Measurements from ENCODE around the gene CORO1C. TPM values are rescaled to one million over a fixed set of nuclear protein-coding genes. Genes with fewer than 3 reads are reported as not detected.

Gene CORO1C
- polyA plus RNA-seq, 1 experiment = 532 TPM

DNA sequence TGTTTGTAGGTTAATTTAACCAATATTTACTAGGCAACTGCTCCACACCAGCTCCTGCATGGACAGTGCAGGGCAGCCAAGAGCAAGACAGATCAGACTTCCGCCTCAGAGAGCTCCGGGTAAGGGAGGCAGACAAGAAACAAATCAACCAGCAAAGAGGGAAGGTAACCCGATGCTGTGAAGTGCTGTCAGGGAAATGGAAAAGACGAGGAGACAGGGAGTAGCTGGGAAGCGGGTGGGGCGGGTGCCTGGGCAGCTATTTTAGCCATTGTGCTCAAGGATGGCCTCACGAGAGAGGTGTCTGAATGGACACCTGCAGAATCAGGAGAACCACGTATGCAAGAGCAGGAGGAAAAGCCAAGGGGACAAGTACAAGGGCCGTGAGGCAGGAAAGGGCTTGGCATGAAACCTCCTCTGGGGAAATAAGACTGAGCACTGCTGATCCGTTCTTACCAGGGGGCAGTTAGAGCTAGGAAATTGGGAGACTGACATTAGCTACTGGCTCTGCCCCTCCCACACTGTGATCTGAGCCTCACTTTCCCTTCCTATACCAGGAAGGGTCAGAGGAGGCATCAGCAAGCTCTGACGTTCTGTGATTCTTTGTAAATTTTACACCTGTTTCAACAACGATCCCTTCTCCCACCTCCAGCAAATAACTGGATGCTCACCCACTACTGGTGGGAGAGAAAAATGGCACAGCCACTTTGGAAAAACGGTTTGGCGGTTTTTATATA is 126.9 kb downstream of the CORO1C start:
- TF ChIP-seq, protein P1, sequence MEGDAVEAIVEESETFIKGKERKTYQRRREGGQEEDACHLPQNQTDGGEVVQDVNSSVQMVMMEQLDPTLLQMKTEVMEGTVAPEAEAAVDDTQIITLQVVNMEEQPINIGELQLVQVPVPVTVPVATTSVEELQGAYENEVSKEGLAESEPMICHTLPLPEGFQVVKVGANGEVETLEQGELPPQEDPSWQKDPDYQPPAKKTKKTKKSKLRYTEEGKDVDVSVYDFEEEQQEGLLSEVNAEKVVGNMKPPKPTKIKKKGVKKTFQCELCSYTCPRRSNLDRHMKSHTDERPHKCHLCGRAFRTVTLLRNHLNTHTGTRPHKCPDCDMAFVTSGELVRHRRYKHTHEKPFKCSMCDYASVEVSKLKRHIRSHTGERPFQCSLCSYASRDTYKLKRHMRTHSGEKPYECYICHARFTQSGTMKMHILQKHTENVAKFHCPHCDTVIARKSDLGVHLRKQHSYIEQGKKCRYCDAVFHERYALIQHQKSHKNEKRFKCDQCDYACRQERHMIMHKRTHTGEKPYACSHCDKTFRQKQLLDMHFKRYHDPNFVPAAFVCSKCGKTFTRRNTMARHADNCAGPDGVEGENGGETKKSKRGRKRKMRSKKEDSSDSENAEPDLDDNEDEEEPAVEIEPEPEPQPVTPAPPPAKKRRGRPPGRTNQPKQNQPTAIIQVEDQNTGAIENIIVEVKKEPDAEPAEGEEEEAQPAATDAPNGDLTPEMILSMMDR (IDR thresholded peaks at IDR 0.05; ENCODE audit: insufficient read depth, low read depth, low read length) = no peak
- Histone ChIP-seq H3K4me3 (ENCODE audit: low read depth, low read length) (no peak overlapping the region), H3K27me3 (ENCODE audit: control insufficient read depth, insufficient read depth, low read length) (peaks cover 2% of the 10 kb centered on the region; the same call in 1 of the 2 replicates), H3K36me3 (ENCODE audit: control insufficient read depth, insufficient read depth, low read length) (no peaks in the 10 kb centered on the region)
- no peak for DNase-seq (ENCODE audit: low read depth)
- CTCF ChIA-PET = interaction anchor here (1.0 kb wide), 1 partner anchor 40 kb away, joined by 3 read pairs; no protein-coding TSS in a partner anchor
- POLR2A ChIA-PET = no interaction called here

DNA sequence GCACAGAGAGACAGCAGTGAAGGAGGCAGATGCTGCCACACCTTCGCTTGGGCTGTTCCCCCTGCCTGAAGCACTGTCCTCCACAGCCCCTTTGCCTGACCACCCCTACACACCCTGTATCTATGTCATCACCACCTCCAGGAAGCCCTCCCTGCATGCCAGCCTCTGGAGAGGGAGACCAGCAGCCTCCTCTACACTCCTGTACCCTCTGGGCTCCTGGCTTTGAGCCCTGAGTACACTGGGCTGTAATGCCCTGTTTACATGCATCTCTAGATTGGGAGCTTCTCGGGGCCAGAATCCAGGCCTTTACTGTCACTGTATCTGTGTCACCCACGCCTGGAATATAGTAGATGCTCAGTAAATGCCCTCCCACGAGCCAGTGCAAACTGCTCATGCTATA is 127.6 kb downstream of the CORO1C start:
- DNase-seq (ENCODE audit: low read depth) = no peak
- Histone ChIP-seq H3K4me3 (ENCODE audit: low read depth, low read length) (no peak overlapping the region), H3K27me3 (ENCODE audit: control insufficient read depth, insufficient read depth, low read length) (peaks cover 2% of the 10 kb centered on the region; the same call in 1 of the 2 replicates), H3K36me3 (ENCODE audit: control insufficient read depth, insufficient read depth, low read length) (no peaks in the 10 kb centered on the region)
- TF ChIP-seq, protein P1 (IDR thresholded peaks at IDR 0.05; ENCODE audit: insufficient read depth, low read depth, low read length) = no peak
- ChIA-PET POLR2A (no interaction called here), CTCF (no interaction called here)

DNA sequence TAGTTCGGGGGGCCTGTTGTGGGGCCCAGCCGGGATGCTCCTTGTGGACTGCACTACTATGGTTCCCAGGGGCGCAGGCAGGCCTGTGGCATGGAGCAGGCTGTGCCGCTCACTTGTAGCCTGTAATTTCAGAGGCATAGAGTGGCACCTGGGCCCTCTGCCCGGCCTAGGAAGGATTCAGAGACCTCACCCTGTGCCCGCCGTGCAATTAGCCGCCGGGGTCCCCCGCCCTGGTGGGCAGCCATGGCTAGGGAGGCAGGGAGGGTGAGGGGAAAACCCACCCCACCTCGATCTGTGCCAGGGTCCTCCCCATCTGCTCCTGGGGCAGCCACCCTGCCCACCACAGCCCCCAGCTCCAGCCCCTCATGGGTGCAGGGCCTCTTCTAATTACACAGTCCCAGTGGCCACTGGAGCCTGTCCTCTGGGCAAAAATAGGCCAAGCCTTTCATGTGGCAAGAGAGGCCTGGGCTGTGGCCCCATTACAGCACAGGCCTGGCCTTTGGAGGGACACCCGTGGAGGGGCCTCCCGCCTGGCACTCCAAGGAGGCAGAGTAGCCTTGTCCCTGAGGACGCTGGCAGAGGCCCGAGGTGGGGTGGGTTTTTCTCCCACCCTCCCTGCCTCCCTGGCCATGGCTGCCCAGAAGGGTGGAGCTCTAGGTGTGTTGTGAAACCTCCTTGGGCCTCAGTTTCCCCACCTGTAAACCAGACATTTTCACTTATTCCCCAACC is 128.2 kb downstream of the CORO1C start:
- Histone ChIP-seq H3K27me3 (ENCODE audit: control insufficient read depth, insufficient read depth, low read length) (peaks cover 2% of the 10 kb centered on the region; the same call in 1 of the 2 replicates), H3K36me3 (ENCODE audit: control insufficient read depth, insufficient read depth, low read length) (no peaks in the 10 kb centered on the region), H3K4me3 (ENCODE audit: low read depth, low read length) (no peak overlapping the region)
- CTCF ChIA-PET = interaction anchor here (0.5 kb wide), 1 partner anchor 15 kb away, joined by 3 read pairs; no protein-coding TSS in a partner anchor
- TF ChIP-seq, protein P1 (IDR thresholded peaks at IDR 0.05; ENCODE audit: insufficient read depth, low read depth, low read length) = no peak
- no peak for DNase-seq (ENCODE audit: low read depth)
- POLR2A ChIA-PET = no interaction called here

DNA sequence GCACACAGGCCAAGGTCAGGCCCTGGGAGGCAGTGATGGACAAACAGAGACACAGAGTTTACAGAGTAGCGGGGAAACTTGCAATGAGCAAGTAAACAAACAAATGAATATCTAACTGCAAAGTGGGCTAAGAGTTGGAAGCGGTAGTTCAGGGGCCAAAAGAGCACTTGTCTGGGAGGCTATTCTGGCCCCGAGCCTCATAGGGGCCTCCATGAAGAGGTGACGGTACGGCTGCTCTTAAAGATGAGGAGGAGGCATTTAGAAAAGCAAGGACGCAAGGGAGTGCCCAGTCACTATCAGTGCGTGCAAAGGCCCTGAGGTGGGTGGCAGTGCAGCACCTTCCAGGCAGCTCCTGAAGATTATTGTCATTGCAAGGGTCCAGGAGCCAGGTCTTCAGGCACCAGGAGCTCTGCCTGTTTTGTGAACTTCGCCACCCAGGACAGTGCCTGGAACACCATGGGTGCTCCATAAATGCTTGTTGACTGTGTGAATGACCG is 129.1 kb downstream of the CORO1C start:
- H3K27me3 ChIP-seq (ENCODE audit: control insufficient read depth, insufficient read depth, low read length) = peaks cover 2% of the 10 kb centered on the region; the same call in 1 of the 2 replicates
- ChIA-PET CTCF (interaction anchor here (0.6 kb wide), 1 partner anchor 45 kb away, joined by 3 read pairs; no protein-coding TSS in a partner anchor), POLR2A (no interaction called here)
- H3K4me3 ChIP-seq (ENCODE audit: low read depth, low read length) = no peak overlapping the region
- no peak for DNase-seq (ENCODE audit: low read depth)
- TF ChIP-seq, protein P1 (IDR thresholded peaks at IDR 0.05; ENCODE audit: insufficient read depth, low read depth, low read length) = no peak
- H3K36me3 ChIP-seq (ENCODE audit: control insufficient read depth, insufficient read depth, low read length) = no peaks in the 10 kb centered on the region

DNA sequence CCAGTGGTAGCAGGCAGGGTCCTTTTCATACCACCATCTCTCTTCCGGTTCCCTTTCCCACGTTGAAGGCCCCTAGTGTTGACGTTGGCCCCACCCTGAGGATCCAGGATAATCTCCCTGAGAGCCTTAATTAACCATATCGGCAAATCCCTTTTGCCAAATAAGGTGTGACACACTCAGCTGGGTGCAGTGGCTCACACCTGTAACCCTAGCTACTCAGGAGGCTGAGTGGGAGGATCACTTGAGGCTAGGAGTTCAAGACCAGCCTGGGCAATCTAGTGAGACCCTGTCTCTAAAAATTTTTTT is 130.7 kb downstream of the CORO1C start:
- CTCF ChIA-PET = interaction anchor here (1.0 to 1.2 kb wide), 2 partner anchors 17 to 29 kb away, joined by 3 to 4 read pairs; no protein-coding TSS in a partner anchor
- no peak for DNase-seq (ENCODE audit: low read depth)
- no peaks in the 10 kb centered on the region for H3K36me3 ChIP-seq (ENCODE audit: control insufficient read depth, insufficient read depth, low read length)
- TF ChIP-seq, protein P1 (IDR thresholded peaks at IDR 0.05; ENCODE audit: insufficient read depth, low read depth, low read length) = no peak
- POLR2A ChIA-PET = no interaction called here
- H3K4me3 ChIP-seq (ENCODE audit: low read depth, low read length) = no peak overlapping the region
- peaks cover 2% of the 10 kb centered on the region; the same call in 1 of the 2 replicates for H3K27me3 ChIP-seq (ENCODE audit: control insufficient read depth, insufficient read depth, low read length)

Measured in BJ (cell line).